Endometrial microvascular endothelial cells (primary cell): ENCODE results near the gene QSOX1. TPM values are rescaled to one million over a fixed set of nuclear protein-coding genes. Genes with fewer than 3 reads are reported as not detected.
"Not testable (repeated sequence)": the region's sequence is repeated elsewhere in the genome, so short reads cannot be mapped to it uniquely, and the experiment has no call there.

Experiments
- in situ Hi-C: cut with HindIII; loops from 2 replicates; pipeline ENCODE4 v1.10.0; 2017; ENCODE audit warnings: low sequenced_read_pairs, low pct_unique_long_range_greater_than_20kb; ENCODE audit errors: inconsistent ontology term
- total RNA-seq: library from RNA; depleted of rRNA; stranded (reverse); fragments of >200 nt; gene quantifications from one replicate; pipeline ENCODE4 v1.2.3, GENCODE V29; 2015; ENCODE audit errors: inconsistent ontology term

QSOX1 gene
- total RNA-seq, 1 donor from 2014 or later = 518 TPM

GRCh38 chr1:180201451-180202200, 47.0 kb downstream of the QSOX1 start:
- in situ Hi-C loops = no loop called here

- in situ Hi-C loops = not testable (repeated sequence)
Measured at GRCh38 chr1:180202588-180202987, 47.9 kb downstream of the QSOX1 start.

GRCh38 chr1:180204231-180204630, 49.6 kb downstream of the QSOX1 start:
- in situ Hi-C loops = no loop called here

GRCh38 chr1:180206581-180206980, 51.9 kb downstream of the QSOX1 start:
- in situ Hi-C loops = no loop called here

GRCh38 chr1:180208264-180208663, 53.6 kb downstream of the QSOX1 start:
- in situ Hi-C loops = no loop called here

GRCh38 chr1:180210008-180210620, 55.4 kb downstream of the QSOX1 start:
- in situ Hi-C loops = no loop called here

- in situ Hi-C loops = no loop called here
Measured at GRCh38 chr1:180211156-180211859, 56.6 kb downstream of the QSOX1 start.

- in situ Hi-C loops = no loop called here
Measured at GRCh38 chr1:180211860-180212229, 57.2 kb downstream of the QSOX1 start.

- in situ Hi-C loops = no loop called here
Measured at GRCh38 chr1:180213401-180214170, 58.9 kb downstream of the QSOX1 start.

GRCh38 chr1:180215856-180216625, 61.4 kb downstream of the QSOX1 start:
- in situ Hi-C loops = no loop called here

GRCh38 chr1:180217006-180217405, 62.3 kb downstream of the QSOX1 start:
- in situ Hi-C loops = no loop called here

GRCh38 chr1:180218806-180219765, 64.4 kb downstream of the QSOX1 start:
- in situ Hi-C loops = no loop called here

- in situ Hi-C loops = no loop called here
Measured at GRCh38 chr1:180219776-180220175, 65.1 kb downstream of the QSOX1 start.

GRCh38 chr1:180221462-180221861, 66.8 kb downstream of the QSOX1 start:
- in situ Hi-C loops = no loop called here

GRCh38 chr1:180224902-180225301, 70.2 kb downstream of the QSOX1 start:
- in situ Hi-C loops = no loop called here

- in situ Hi-C loops = no loop called here
Measured at GRCh38 chr1:180225403-180225802, 70.7 kb downstream of the QSOX1 start.

GRCh38 chr1:180227861-180228647, 73.4 kb downstream of the QSOX1 start:
- in situ Hi-C loops = no loop called here
